Ectodermal cell (in vitro differentiated cells): ENCODE results near the gene PARD3B.

ENCODE experiments used
- H3K27ac ChIP-seq: 2 replicates; pipeline ENCODE4 v1.7.0; 2013; ENCODE audit warnings: mild to moderate bottlenecking, low read depth, low read length; ENCODE audit not compliant: insufficient read depth, poor library complexity, severe bottlenecking
- H3K27me3 ChIP-seq: 2 replicates; pipeline ENCODE4 v1.7.0; 2013; ENCODE audit warnings: mild to moderate bottlenecking, low read length; ENCODE audit not compliant: insufficient read depth, control insufficient read depth, poor library complexity, severe bottlenecking
- H3K36me3 ChIP-seq: one replicate; pipeline ENCODE4 v1.7.0; 2013; ENCODE audit warnings: low read length; ENCODE audit not compliant: control insufficient read depth, insufficient read depth
- H3K4me1 ChIP-seq: one replicate; pipeline ENCODE4 v1.7.0; 2013; ENCODE audit warnings: low read length; ENCODE audit not compliant: control insufficient read depth, insufficient read depth
- H3K4me3 ChIP-seq: 2 replicates; pipeline ENCODE4 v1.7.0; 2013; ENCODE audit warnings: low read depth, low read length, control low read depth; ENCODE audit not compliant: insufficient read depth
- H3K9me3 ChIP-seq: 2 replicates; pipeline ENCODE4 v1.7.0; 2013; ENCODE audit warnings: mild to moderate bottlenecking, low read length, moderate library complexity; ENCODE audit not compliant: control insufficient read depth
- WGBS, 2 experiments: methylation state at CpG; one replicate each; pipeline ENCODE4 v1.1.7; 2013; ENCODE audit warnings: missing lambda C conversion rate in 2 of 2; 5-methylcytosine and 5-hydroxymethylcytosine counted together

Gene PARD3B

DNA sequence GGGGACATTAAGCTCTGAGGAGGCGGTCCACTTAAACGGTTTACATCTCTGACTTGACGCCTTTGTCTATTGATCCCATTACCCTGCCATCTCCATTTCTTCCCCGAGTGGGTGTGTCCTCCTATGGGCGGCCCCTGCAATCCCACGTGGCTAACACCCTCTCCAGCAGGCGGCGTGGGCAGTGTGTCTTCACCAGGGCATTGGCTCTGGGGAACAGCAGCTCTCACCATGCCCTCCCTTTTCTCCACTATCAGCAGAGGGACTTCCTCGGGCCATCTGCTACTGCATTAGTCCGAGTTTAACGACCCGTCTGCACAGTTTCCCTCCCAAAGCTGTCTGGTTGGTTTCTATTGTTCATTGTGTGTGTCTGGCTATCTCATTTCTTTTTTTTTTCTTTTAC is 625.1 kb downstream of the PARD3B start:
- WGBS, 2 experiments = 91 to 95% methylated on average over 12 of the region's 12 CpGs
- H3K36me3 ChIP-seq = no peaks in the 10 kb centered on the region
- no peaks in the 10 kb centered on the region for H3K4me1 ChIP-seq
- H3K9me3 ChIP-seq = no peaks in the 10 kb centered on the region
- no peak overlapping the region for H3K4me3 ChIP-seq
- no peaks in the 10 kb centered on the region for H3K27me3 ChIP-seq
- no peak overlapping the region for H3K27ac ChIP-seq

DNA sequence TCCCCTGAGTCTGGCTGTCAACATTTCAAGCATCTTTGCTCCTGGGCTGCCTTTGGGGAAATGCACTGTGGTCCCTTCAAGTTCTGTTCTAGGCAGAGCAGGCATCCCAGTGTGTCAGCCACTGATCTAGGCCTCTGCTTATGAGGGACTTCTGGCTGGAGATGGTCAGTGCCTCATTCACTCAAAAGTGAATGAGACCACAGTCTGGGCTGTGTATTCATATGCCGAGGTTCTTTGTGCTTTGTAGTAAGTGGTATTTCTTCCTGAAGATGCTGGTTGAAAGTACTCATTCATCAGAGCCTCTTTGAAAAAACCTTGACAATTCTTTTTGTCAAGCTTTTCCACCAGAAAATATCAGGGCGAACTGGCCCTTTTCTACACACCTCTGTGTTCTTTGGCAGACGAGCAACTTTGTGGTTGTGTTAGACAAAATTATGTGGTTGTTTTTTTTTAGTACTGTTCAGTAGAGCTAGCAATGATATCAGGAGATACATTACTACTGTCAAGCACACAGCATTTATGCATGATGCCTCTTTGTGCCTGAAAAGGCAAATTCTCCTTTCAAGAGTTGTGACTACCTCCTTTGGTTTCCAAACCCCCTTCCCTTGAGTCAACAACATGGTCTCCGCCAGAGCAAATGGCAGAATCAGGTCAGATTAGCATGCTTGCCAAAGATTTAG is 626.1 kb downstream of the PARD3B start:
- Histone ChIP-seq H3K27ac (no peak overlapping the region), H3K36me3 (no peaks in the 10 kb centered on the region), H3K4me1 (no peaks in the 10 kb centered on the region), H3K27me3 (no peaks in the 10 kb centered on the region), H3K9me3 (no peaks in the 10 kb centered on the region), H3K4me3 (no peak overlapping the region)
- WGBS, 2 experiments = 90 to 95% methylated on average over 3 to 4 of the region's 4 CpGs

DNA sequence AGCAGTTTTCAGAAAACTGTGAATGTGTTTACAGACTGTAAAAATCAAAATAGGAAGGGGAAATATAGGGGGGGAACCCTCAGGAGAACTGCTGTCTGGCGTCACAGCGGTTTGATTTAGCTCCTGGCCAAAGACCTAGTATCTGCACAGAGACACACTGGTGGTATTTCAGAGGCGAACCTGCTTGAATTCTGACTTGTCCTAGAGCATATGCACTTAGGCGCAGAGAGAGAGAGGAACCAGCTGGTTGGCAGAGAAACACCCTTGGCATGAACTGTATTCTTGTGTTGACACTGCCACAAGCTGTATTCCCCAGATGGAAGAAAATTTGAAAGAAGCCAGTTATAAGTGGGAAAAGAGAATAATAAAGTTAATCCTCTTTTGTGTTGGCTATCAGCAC is 630.6 kb downstream of the PARD3B start:
- Histone ChIP-seq H3K9me3 (no peaks in the 10 kb centered on the region), H3K27ac (no peak overlapping the region), H3K4me1 (no peaks in the 10 kb centered on the region), H3K27me3 (no peaks in the 10 kb centered on the region), H3K4me3 (no peak overlapping the region), H3K36me3 (no peaks in the 10 kb centered on the region)
- WGBS, 2 experiments = 93 to 97% methylated on average over 4 of the region's 4 CpGs

DNA sequence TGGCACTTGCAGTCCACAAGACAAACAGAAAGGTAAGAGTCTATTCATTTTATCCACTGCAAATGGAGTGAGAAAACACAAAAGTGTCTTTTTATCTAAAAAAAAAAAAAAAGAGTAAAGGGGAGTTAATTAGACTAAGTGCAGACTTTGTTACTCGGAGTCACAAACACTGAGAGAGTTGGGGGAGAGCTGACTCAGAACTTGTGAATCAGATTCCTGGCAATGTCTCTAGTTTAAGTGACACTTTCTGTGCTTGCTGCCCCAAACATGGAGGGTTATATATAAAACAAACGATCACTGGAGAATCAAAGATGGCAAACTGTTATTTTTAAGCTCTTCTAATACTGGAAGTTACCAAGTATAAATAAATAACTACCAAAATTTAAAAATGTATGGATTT is 631.3 kb downstream of the PARD3B start:
- WGBS, 2 experiments = 86 to 95% methylated on average over 1 to 2 of the region's 2 CpGs
- Histone ChIP-seq H3K27ac (no peak overlapping the region), H3K4me1 (no peaks in the 10 kb centered on the region)

DNA sequence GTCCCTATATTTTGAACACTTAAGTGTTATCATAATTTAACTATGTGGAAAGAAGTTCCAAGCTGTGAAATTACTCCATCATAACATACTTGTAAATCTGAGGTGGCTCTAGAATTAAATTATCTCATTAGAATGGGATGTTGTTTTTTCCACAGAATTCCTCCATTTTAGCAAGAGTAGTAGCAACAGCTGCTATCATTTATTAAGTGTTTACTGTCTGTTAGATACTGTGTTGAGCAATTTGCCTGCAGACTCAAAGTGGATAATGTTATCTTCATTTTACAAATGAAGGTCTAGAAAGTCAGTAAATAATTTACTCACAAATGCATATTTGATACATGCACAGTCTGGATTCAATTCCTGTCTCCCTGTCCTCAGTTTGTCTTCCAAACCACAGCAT is 632.3 kb downstream of the PARD3B start:
- no peaks in the 10 kb centered on the region for H3K36me3 ChIP-seq
- H3K9me3 ChIP-seq = no peaks in the 10 kb centered on the region
- H3K4me1 ChIP-seq = no peaks in the 10 kb centered on the region
- H3K27ac ChIP-seq = no peak overlapping the region
- no peaks in the 10 kb centered on the region for H3K27me3 ChIP-seq
- H3K4me3 ChIP-seq = no peak overlapping the region

More for the DNA sequence above, 631.3 kb downstream of the PARD3B start:
- Histone ChIP-seq H3K9me3 (no peaks in the 10 kb centered on the region), H3K27me3 (no peaks in the 10 kb centered on the region), H3K4me3 (no peak overlapping the region), H3K36me3 (no peaks in the 10 kb centered on the region)

DNA sequence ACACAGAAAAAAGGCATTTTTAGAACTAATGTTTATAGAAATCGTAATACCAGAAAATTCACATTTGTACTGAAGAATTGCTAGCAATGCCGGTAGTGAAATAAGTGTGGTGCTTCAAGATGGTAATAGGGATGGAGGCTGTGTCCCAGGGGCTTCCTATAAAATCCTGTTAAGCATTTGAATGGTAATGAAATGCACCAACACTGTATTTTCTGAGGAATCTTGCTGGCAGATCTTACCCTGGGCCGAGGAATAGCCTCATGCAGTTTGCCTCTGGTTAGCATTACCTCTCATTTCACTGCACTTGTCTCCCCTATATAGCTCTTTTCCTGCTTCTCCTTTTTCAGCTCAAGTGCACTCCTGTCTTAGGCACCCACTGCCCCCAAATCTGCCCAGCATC is 635.5 kb downstream of the PARD3B start:
- no peak overlapping the region for H3K4me3 ChIP-seq
- H3K27ac ChIP-seq = no peak overlapping the region
- 66 to 75% methylated on average over 3 of the region's 3 CpGs for WGBS, 2 experiments
- no peaks in the 10 kb centered on the region for H3K4me1 ChIP-seq
- H3K27me3 ChIP-seq = no peaks in the 10 kb centered on the region
- no peaks in the 10 kb centered on the region for H3K36me3 ChIP-seq
- no peaks in the 10 kb centered on the region for H3K9me3 ChIP-seq

DNA sequence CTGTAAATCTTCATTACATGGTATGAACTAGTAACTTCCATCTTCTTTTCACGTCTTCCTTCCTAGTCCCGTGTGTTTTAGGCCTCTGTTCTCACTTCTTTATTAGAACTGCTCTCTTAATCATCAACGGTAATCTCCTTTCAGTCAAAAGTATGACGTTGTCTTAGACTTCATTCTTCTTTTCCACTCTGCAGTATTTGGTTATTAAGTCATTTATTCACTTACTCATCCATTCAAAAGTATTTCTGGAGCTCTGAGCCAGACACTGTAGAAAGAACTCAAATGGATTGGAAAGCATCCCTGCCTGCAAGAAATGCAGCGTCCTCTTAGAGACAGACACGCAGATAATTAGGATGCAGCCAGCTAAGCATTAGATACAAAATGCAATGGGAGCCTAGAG is 642.5 kb downstream of the PARD3B start:
- 92 to 95% methylated on average over 6 of the region's 6 CpGs for WGBS, 2 experiments
- Histone ChIP-seq H3K27ac (no peak overlapping the region), H3K27me3 (no peaks in the 10 kb centered on the region), H3K4me3 (no peak overlapping the region), H3K36me3 (no peaks in the 10 kb centered on the region), H3K9me3 (no peaks in the 10 kb centered on the region), H3K4me1 (peaks cover 23% of the 10 kb centered on the region)

DNA sequence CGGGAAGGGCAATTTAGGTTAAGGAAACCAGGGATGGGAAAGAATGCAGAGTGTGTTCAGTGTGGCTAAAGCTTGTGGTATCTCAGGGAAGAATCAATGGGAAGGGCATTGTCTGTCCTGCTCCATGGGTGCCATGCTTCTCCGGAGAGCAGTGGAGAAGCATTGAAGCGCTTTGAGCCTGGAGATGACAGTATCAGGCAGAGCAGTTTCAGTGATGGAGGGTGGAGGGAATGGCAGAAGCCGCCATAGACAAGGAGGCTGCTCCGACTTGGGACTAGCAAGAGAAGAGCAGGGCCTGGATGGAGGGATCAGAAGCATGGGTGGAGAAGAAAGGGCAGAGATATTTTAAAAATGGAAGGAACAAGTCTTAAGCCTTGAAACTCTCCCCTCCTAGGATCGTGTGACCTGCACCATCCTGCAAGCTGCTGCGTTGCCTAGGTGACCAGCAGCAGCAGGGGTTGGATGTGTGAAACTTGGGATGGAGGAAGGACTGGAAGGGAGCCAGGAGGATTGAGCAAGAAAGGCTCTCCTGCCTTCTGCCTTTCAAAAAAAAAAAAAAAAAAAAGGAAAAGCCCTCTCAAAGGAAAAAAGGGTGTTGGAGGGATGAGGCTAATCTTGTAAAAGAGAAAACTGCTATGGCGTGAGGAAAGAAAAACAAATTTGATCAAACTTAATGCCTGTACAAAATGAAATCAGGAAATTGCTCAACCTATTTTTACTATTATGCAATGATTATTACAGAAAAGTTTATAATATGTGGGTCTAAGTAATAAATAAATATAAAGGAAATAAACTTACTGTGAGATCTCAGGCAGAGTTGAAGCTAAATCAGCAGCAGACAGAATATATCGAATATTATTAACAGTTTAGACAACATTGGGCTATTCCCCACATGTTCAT is 643.2 kb downstream of the PARD3B start:
- H3K36me3 ChIP-seq = no peaks in the 10 kb centered on the region
- H3K4me3 ChIP-seq = no peak overlapping the region
- H3K27me3 ChIP-seq = no peaks in the 10 kb centered on the region
- no peak overlapping the region for H3K27ac ChIP-seq
- H3K9me3 ChIP-seq = no peaks in the 10 kb centered on the region
- peaks cover 23% of the 10 kb centered on the region for H3K4me1 ChIP-seq
- 68 to 77% methylated on average over 8 to 9 of the region's 9 CpGs for whole genome bisulfite sequencing, 2 experiments

DNA sequence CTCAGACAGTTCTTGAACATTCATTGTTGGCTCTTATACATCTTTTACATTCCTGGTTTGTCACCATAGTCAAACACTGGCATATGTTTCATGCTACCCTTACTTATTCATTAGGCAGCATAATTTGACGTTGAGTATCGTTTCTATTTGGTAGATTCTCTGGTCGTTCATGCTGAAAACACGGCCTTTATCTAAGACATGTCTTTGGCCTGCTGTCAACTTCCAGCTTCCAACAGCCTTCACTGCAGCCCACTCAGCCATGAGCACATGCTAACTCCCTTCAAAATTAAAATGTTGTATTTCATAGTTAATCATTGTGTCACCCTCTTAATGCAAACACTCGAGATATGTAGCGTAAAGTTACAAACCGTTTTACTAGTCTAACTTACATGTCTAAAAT is 644.0 kb downstream of the PARD3B start:
- Histone ChIP-seq H3K4me1 (peaks cover 23% of the 10 kb centered on the region), H3K4me3 (no peak overlapping the region), H3K9me3 (no peaks in the 10 kb centered on the region), H3K36me3 (no peaks in the 10 kb centered on the region), H3K27ac (no peak overlapping the region), H3K27me3 (no peaks in the 10 kb centered on the region)
- WGBS, 2 experiments = 91 to 98% methylated on average over 7 of the region's 7 CpGs

DNA sequence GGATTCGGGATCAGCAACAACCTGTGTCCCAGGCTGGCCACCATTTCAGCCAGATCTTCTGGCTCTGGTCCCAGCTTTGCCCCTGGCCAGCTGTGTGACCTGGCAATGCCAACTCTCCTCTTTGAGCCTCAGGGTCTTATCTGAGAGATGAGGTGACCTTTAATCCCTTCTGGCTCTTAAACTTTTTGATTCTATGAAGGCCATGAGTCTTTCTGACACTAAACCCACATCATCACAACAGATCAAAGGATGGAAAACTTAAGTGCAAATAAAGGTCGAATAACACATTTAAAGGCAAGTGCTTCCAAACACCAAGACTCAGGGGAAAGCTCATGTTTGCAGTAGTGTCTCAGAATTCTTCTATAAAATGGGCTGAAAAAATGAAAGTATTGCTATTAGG is 645.3 kb downstream of the PARD3B start:
- Histone ChIP-seq H3K27ac (no peak overlapping the region), H3K4me1 (peaks cover 23% of the 10 kb centered on the region), H3K4me3 (no peak overlapping the region), H3K9me3 (no peaks in the 10 kb centered on the region), H3K27me3 (no peaks in the 10 kb centered on the region), H3K36me3 (no peaks in the 10 kb centered on the region)
- 94 to 95% methylated on average over 2 of the region's 2 CpGs for WGBS, 2 experiments
